ENCODE measurements around the gene PTGIS. TPM values are rescaled to one million over a fixed set of nuclear protein-coding genes. Genes with fewer than 3 reads are reported as not detected.

PTGIS gene
- total and polyA plus RNA-seq, 10 donors, result 0.15 to 1.6 (median 0.92) TPM

GRCh38 chr20:49469060-49469459 is 98.9 kb downstream of the PTGIS start:
- Histone ChIP-seq H3K9me3 (no peaks in the 10 kb centered on the region), H3K36me3 (no peaks in the 10 kb centered on the region), H3K4me1 (no peaks in the 10 kb centered on the region), H3K27ac (no peak overlapping the region), H3K4me3 (no peak overlapping the region), H3K27me3 (replicated peaks in 1 of 7) (peaks cover 0 to 41% (median 0%) of the 10 kb centered on the region in 7 donors)
- no peak for DNase-seq
- intact Hi-C loops (cut with DNase I; ENCODE audit: low total_unique reads), result no loop called here
- WGBS, 5 donors, result 73 to 87% (median 78%) methylated on average over 5 to 6 of the region's 6 CpGs
- TF ChIP-seq POLR2A (IDR thresholded peaks at IDR 0.05) (no peak), POLR2AphosphoS5 (IDR thresholded peaks at IDR 0.05) (no peak)
- TF ChIP-seq, protein P1, sequence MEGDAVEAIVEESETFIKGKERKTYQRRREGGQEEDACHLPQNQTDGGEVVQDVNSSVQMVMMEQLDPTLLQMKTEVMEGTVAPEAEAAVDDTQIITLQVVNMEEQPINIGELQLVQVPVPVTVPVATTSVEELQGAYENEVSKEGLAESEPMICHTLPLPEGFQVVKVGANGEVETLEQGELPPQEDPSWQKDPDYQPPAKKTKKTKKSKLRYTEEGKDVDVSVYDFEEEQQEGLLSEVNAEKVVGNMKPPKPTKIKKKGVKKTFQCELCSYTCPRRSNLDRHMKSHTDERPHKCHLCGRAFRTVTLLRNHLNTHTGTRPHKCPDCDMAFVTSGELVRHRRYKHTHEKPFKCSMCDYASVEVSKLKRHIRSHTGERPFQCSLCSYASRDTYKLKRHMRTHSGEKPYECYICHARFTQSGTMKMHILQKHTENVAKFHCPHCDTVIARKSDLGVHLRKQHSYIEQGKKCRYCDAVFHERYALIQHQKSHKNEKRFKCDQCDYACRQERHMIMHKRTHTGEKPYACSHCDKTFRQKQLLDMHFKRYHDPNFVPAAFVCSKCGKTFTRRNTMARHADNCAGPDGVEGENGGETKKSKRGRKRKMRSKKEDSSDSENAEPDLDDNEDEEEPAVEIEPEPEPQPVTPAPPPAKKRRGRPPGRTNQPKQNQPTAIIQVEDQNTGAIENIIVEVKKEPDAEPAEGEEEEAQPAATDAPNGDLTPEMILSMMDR (IDR thresholded peaks at IDR 0.05 in 8 of 11, conservative IDR thresholded peaks at IDR 0.05 in 3 of 11), result no peak

GRCh38 chr20:49468412-49468811 is 99.5 kb downstream of the PTGIS start:
- WGBS, 5 donors, result 50 to 66% (median 66%) methylated on average over 7 of the region's 7 CpGs

GRCh38 chr20:49466114-49466912 is 101.6 kb downstream of the PTGIS start:
- 88 to 93% (median 92%) methylated on average over 8 of the region's 8 CpGs for WGBS, 5 donors
- DNase-seq, result no peak
- intact Hi-C loops (cut with DNase I; ENCODE audit: low total_unique reads), result no loop called here

More at GRCh38 chr20:49468412-49468811, 99.5 kb downstream of the PTGIS start:
- no peak for DNase-seq
- Histone ChIP-seq H3K27me3 (replicated peaks in 1 of 7) (peaks cover 0 to 41% (median 0%) of the 10 kb centered on the region in 7 donors), H3K36me3 (no peaks in the 10 kb centered on the region), H3K27ac (no peak overlapping the region), H3K4me1 (no peaks in the 10 kb centered on the region), H3K4me3 (no peak overlapping the region), H3K9me3 (no peaks in the 10 kb centered on the region)
- intact Hi-C loops (cut with DNase I; ENCODE audit: low total_unique reads), result no loop called here
- no peak for TF ChIP-seq POLR2A (IDR thresholded peaks at IDR 0.05)
- TF ChIP-seq, protein P1 (IDR thresholded peaks at IDR 0.05 in 8 of 11, conservative IDR thresholded peaks at IDR 0.05 in 3 of 11), result no peak
- no peak for TF ChIP-seq POLR2AphosphoS5 (IDR thresholded peaks at IDR 0.05)

GRCh38 chr20:49464556-49464955 is 103.4 kb downstream of the PTGIS start:
- TF ChIP-seq, protein P1 (IDR thresholded peaks at IDR 0.05 in 8 of 11, conservative IDR thresholded peaks at IDR 0.05 in 3 of 11), result no peak
- TF ChIP-seq POLR2A (IDR thresholded peaks at IDR 0.05), result no peak
- no peak for TF ChIP-seq POLR2AphosphoS5 (IDR thresholded peaks at IDR 0.05)
- DNase-seq, result no peak
- Histone ChIP-seq H3K27me3 (replicated peaks in 1 of 7) (peaks cover 0 to 26% (median 0%) of the 10 kb centered on the region in 7 donors), H3K27ac (no peak overlapping the region), H3K9me3 (no peaks in the 10 kb centered on the region), H3K4me1 (no peaks in the 10 kb centered on the region), H3K36me3 (no peaks in the 10 kb centered on the region), H3K4me3 (no peak overlapping the region)
- intact Hi-C loops (cut with DNase I; ENCODE audit: low total_unique reads), result no loop called here
- WGBS, 5 donors, result 90 to 93% (median 92%) methylated on average over 7 of the region's 7 CpGs

More at GRCh38 chr20:49466114-49466912, 101.6 kb downstream of the PTGIS start:
- Histone ChIP-seq H3K4me3 (no peak overlapping the region), H3K36me3 (no peaks in the 10 kb centered on the region), H3K27ac (no peak overlapping the region), H3K4me1 (no peaks in the 10 kb centered on the region), H3K27me3 (replicated peaks in 1 of 7) (peaks cover 0 to 37% (median 0%) of the 10 kb centered on the region in 7 donors), H3K9me3 (no peaks in the 10 kb centered on the region)
- TF ChIP-seq POLR2A (IDR thresholded peaks at IDR 0.05), result no peak
- TF ChIP-seq, protein P1 (IDR thresholded peaks at IDR 0.05 in 8 of 11, conservative IDR thresholded peaks at IDR 0.05 in 3 of 11), result no peak
- TF ChIP-seq POLR2AphosphoS5 (IDR thresholded peaks at IDR 0.05), result no peak
